ENCODE measurements around the gene PPL.
"Not testable (repeated sequence)": the region's sequence is repeated elsewhere in the genome, so short reads cannot be mapped to it uniquely, and the experiment has no call there.

Gene PPL

DNA sequence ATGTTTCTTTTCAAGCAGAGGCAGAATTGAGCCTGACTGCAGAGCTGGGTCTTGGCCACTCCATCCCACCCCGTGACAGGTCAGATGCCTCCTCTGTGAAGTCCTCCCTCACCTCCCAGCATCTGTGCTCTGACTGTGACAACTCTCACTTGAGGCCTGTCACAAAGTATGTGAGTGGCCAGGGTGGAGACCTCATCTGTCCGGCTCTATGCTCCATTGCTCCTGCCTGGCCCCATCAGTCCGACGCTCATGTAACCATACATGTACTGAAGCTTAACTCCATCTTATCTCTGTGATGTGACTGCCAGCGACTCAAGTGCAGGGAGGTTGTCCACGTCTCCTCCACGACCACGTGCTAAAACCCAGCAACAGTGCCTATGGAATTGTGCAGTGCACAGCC is 3.5 kb downstream of the PPL start:
- no peak for DNase-seq

DNA sequence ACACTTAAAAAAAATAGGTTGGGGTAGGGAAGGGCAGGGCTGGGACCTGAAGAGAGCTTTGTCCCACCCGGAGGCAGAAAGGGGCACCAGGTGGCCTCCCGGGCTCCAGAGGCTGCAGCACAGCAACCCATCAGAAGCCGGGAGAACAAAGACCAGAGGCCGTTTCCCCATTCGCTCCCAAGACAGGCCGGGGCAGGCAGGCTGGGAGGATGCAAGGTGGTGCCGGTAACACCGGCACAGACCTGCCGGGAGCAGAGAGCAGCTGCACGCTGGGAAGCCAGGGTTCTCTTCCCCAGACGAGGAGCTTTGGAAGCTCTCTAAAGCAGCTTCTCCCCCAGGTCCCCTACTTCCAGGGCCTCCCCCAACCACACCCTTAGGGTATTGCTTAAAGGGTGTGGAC is 5.6 kb downstream of the PPL start:
- DNase-seq, result no peak

DNA sequence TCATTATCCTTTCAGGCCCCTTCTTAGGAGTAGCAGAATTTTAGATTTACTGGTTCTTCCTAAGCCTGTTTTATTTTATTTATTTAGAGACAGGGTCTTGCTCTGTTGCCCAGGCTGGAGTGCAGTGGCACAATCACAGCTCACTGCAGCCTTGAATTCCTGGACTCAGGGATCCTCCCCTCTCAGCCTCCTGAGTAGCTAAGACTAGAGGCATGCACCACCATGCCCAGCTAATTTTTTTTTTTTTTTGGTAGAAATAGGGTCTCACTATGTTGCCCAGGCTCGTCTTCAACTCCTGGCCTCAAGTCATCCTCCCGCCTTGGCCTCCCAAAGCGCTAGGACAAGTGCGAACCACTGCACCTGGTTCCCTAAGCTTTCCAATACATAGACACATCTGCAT is 7.3 kb downstream of the PPL start:
- not testable (repeated sequence) for DNase-seq

DNA sequence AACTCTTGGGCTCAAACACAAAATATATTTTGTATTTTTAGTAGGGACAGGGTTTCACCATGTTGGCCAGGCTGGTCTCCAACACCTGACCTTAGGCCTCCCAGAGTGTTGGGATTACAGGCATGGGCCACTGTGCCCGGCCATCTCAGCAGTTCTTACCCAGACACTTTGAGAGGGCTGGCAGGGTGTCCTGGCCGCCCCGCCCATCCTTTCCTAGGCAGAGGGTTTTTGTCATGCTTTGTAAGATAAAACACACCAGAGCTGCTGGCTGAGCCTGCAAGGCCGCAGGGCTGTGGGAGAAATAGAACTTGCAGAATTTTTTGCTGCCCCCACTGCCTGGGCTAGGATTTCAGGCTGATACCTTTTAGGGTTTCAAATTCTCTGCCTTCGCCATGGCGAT is 8.7 kb downstream of the PPL start:
- DNase-seq, result no peak

DNA sequence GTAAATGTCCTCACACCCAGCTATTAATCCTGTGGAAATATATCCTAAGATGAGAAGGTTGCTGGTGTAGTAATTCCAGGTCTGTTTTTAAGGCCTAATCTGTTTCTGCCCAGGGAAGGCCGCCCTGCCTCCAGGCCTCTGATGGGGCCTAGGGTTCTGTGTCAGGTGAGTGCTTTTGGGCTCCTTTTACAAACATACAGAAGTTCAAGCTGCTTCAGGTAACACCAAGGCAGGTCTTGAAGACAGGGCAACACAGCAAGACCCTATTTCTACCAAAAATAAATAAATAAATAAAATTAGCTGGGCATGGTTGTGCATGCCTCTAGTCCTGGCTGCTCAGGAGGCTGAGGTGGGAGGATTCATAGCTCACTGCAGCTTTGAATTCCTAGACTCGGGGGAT is 9.3 kb downstream of the PPL start:
- no peak for DNase-seq

DNA sequence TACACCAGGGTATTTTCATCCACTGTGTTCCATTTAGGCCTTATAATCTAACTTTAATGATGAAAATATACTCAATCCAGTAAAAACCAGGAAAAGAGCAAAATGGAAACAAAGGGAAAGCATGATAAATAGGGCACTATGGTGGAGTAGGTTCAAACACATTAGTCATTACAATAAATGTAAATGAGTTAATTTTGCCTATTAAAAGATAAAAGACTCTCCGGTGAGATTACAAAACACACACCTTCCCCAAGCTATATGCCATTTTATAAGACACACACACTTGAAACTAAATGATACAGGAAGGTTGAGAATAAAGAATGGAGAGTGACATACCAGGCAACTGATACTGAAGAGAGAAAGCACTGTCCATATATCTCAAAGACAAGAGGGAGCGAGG is 10.0 kb downstream of the PPL start:
- no peak for DNase-seq

DNA sequence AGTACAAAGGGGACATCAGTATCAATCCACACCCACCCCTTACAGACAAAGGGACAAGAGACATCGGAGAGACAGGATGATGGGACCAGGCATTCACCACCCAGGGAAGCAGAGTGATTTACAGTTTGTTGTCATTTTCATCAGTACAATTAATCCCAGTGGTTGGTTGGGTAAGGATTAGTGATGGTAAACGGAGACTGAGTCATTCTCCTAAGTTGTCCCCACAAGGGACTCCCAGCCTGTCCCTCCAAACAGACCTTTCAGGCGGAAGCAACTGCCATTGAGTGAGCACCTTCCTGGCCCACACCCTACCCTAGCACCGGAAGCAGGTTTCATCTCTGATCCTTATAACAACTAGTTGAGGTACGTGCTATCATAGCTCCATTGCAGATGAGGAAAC is 11.2 kb downstream of the PPL start:
- DNase-seq, result no peak

DNA sequence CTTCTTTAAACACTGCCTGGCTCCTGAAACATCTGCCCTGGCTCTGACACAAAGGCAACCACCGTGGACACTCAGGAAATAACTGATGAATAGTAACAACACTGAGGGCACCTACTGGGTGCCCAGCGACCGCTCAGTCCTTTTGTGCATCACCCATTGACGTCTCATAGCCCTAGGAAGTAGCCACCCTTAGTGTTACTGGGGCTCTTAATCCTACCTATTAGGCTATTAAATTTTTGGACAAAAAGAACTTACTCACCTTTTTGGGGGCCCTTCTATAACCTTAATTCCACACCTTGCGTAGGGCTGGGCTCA is 11.7 kb downstream of the PPL start:
- no peak for DNase-seq

DNA sequence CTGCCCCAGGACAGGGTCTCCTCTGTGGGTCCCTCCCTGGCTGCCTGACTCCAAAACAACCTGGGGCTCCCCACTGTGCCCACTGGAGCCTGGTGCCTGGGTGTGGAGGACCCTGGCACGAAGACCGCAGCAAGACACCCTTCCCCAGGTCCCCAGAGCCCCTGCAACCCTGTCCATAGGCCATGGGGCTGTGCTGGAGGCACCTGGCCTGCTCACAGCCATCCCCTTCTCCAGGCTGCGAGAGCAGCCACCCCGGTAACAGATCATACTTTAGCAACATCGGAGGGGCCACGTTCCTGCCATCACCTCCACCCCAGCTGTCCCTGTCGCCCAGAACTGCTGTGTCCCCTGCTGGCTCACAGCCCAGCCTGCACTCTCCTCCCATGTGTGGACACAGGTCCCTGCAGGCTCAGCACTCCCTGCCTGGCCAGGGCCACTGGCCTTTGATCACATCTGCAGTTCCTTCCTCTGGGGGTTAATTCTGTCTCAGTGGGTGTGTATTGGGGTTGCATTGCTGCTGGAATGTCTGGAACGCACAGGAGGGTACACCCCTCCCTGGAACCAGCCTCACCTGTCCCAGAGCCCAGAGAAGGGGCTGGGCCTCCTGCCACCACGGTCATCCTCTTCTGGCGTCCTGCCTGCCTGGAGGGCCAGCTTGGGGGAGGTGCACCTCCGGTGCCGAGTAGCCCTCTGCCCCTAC is 12.2 kb downstream of the PPL start:
- no peak for DNase-seq

DNA sequence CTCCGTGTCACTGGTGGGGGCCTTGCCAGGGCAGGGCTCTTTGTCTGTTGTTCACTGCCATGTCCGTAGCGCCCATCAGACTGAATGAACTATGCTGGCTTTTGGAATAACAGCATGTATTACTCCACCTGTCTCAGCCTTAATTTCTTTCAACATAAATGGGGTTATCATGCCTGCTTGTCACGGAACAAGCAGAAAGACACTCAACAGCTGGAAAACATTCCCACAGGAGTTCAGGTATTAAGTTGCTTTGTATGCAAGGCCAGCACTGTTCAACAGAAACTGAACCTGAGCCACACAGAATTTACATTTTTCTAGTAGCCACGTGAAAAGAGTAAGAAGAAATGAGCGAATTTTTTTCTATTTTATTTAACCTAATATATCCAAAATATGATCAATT is 13.1 kb downstream of the PPL start:
- DNase-seq, result no peak

DNA sequence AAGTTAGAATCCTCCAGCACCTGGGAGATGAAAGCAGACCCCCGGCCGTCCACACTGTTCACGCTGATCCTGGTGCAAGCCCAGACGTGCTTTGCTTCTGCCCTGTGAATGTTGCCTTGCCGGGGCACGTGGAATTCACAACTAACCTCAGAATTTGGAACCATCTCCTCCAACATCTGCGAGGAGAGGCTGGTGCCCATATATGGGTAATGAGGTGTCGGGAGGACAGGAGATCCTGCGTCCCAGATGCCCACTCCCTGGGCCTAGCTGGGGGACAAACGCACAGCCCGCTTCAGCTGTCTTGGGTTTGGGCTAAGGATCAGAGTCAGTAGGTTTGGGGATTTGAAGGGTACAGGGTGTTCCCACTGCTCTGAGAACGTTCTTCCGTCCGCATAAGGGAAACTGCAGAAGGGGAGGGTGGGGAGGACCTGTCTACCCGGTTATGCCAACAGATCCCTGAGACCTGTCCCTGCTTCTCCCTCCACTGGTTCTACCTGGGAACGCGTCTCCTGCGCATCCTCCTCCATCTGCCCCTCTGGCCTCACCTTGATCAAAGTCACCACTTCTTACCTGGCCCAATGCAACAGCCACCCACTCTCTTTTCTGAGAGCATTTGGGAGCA is 14.1 kb downstream of the PPL start:
- DNase-seq, result no peak

DNA sequence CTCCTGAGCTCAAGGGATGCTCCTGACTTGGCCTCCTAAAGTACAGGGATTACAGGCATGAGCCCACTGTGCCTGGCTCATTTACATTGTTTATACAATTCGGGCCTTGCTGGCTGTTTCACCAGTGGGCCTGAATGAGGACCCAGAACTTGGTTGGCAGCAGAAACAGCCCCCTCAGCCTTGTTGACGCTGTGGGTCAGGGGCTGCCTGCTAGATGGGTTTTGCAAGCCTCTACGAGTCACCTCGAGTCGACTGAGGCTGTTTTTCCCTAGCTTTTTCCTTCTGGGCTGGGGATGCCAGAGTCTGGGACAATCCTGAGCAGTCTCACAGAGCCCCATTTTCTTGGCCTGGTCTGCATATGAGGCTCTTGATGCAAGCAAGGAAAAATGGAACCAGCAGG is 16.1 kb downstream of the PPL start:
- DNase-seq, result no peak

DNA sequence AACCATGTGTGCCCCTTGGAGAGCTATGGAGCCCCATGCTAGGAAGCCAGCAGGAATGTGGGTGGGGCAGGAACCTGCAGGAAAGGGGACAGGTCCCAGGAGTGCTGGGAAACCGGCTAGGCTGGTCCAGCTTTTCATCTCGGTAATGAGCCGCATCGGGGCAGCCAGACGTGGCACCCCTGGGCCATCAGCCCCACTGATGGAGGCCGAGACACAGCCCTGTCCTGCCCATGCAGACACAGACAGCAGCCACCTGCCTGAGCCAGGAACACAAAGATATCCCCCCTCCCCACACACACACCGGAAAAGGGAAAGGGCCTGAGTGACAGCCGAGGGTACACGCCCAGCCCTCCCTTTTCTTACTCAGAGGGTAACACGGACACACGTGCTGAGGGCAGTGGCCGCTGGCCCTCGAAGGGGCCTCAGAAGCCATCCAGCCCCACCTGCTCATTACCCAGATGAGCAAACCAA is 18.1 kb downstream of the PPL start:
- no peak for DNase-seq

DNA sequence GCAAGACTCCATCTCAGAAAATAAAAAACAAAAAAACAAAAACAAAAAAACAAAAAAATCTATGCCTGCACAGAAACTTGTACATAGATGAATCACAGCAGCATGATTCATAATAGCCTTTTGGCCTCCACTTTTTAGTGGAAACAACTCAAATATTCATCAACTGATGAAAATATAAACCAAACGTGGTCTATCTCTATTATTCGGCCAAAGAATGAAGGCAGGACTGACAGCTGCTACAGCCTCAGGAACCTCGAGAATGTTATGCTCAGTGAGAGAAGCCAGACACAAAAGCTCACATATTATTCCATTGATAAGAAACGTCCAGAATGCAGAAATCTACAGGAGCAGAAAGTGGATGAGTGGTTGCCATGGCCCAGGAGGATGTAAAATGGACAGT is 19.8 kb downstream of the PPL start:
- DNase-seq, result no peak

DNA sequence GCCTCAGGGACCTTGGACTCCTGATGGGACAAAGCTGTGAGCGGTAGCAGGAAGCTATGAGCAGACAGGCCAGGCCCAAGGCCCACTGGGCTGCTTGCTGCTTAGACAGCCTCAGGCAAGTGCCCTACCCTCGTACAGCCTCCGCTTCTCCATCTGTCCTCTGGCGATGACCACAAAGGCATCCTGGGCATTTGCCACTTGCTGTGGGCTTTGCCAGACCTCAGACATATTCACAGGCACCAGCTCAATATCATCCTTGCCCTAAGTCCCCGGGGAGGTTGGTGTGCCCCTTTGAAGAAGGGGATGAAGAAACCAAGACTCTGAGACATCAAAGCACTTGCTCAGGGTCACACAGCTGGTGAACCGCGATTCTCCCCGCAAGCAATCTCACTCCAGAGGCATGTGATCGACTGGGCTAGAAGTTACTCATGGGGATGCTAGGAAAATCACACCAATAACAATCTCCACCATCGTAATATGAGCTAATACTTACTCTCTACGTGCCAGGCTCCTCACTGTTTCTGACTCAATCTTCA is 21.7 kb downstream of the PPL start:
- no peak for DNase-seq

DNA sequence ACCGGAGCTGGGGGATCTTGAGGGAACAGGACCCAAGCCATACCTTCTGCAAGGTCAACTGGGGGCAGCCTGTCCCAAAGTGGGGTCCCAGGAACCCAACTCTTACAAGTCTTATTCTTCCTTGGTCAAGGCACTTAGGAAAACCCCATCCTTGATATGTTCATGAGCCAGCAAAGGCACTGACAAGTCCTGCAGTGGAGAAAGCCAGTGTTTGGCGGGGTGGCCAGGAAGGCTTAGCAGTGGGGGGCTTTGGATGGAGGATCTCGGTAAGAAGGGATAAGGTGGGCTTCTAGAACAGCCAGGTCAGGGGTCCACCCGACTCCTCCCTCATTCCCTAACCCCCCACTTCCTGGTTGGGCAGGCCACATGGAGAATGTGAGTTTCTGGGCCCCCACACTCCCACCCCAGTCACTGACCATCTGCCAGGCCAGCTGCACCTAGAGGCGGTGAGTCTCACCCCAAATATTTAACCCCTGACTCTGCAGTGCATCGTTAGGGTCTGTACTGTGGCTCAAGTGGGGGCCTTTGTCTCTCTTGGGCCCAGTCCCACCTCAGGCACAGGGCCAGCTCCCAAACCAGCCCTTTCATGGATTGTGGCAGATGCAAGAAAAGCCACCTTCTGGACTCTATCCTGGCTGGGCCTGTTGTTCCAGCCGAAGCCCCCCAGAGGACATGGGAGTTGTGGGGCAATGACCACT is 22.3 kb downstream of the PPL start:
- no peak for DNase-seq

DNA sequence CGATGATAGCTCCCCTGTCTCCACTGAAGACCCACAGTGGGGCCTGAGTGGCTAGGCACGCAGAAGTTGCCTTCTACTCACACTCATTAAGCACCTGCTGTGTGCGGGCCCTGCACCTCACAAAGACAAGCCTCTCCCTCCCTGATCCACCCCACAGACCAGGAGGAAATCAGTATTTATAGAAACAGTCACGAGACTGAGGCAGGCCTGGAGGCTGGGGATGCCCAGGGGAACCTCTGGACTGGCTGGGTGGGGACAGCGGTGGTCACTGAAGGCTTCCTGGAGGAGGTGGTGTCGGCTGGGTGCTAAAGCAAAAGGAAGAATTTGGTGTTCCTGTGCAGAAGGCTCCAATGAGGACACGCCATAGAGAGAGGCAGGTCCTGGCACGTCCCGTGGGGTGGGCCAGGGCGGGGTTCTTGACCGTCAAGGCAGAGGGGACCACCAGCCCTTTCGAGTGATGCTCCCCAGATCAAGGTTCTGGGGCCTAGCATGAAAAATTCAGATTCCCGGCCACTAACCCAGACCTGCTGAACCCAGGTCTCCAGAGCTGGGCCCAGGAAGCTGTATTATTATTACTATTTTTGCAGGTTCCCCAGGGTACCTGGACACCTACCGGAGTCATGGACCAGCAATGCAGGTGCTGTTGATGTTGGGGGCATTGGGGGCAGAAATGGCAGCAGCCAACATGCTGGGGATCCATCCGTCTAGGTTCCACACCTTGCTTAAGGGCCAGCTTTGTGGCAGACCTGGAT is 23.0 kb downstream of the PPL start:
- no peak for DNase-seq

DNA sequence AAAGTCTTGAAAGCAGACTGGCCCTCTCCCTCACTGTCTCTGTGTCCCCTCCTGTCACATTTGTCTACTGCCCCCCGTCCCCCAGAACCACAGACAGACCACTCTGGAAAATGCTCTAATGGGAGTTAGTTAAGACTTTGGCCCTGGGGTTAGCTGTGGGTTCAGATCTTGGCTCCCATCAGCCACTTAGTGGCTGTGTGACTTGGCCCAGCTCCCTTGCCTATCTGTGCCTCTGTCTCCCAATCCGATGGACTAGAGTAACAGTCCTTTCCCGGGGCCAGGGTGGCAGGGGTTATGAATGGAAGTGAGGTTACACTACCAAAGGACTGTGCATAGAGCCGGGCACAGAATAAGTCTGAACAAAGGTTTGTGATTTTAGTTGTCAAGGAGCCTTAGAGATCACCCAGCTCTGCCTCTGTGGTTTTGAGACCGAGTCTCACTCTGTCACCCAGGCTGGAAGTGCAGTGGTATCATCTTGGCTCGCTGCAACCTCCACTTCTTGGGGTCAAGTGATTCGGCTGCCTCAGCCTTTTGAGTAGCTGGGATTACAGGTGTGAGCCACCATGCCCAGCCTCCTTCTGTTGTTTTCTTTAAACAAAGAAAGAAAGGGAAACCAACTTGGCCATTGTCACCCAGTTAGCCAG is 23.7 kb downstream of the PPL start:
- DNase-seq, result no peak

DNA sequence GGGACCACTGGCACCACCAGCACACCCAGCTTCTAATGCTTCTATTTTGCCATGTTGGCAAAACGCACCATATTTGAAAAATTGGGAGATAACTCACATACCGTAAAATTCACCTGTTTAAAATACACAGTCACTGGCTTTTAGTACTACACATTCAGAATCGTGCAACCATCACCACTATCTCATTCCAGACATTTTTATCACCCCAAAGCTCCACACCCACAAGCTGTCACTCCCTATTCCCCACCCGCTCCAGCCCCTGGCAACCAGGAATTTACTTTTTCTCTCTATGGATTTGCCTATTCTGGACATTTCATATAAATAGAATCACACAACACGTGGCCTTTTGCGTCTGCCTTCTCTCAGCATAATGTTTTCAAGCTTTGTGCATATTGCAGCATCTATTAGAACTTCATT is 25.0 kb downstream of the PPL start:
- DNase-seq, result no peak

DNA sequence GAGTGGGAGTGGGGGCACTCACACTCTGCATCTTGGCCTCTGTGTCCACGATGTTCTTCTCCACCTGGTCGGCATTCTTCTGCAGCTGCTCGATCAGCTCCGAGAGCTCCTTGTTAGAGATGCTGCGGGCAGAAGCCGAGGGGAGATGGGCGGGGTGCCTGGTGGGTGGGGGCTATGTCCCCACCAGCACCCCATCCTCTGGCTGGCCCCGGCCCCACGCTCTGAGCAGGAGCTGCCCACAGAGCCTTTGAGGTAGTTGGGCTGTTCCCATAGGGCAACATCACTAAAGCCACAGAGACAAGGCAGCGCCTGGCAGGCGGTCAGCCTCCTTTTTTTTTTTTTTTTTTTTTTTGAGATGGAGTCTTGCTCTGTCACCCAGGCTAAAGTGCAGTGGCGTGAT is 26.1 kb downstream of the PPL start:
- no peak for DNase-seq

DNA sequence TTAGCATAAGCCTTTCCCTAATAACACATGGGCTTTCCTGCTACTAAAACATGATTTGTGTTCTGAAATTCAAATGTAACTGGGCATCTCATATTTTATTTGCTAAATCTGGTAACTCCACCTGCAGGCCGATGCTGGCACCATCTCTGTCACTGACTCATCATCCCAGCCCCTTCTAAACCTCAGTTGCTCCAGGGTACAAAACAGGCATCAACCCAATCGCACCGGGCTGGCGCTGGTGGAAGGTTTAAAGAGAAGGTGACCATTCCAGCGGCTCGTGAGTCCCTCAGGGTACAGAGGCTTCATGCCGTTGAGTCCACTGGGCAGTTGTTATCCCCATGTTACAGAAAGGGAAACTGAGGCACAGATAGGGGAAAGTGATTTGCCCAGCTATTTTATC is 27.1 kb downstream of the PPL start:
- DNase-seq, result no peak

DNA sequence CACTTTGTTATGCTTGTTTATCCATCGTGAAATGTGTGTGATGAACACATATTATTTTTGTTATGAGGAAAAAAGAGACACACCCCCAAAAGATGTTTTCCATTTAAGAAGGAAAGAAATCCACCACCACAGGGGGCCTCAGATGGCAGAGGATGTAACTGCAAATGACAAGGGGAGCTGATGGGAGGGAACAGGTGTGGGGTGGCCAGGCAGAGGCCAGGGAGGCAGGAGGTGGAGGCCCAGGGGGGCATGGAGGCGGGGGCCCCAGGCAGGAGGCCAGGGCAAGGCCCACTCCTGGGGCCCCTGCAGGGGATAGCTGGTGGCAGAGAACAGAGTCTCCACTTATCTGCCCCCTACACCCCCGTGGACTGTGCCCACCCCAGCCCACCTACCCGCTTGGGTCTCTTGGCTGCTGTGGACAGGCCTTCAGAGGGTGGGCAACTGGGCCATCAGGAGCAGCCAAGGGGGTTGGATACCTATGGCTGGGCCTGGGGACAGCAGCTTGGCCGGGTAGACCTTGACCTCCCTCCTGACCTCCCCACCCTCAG is 28.0 kb downstream of the PPL start:
- DNase-seq, result no peak

Data from T-helper 2 cell (primary cell).